Stimulated activated CD4-positive, alpha-beta T cell treated with anti-CD3 and anti-CD28 coated beads, Interleukin-1b, Interleukin-23, amount 100 ng/mL, for 24 hours (primary cell): ENCODE results near the gene NDUFAF2.
"Not testable (repeated sequence)": the region's sequence is repeated elsewhere in the genome, so short reads cannot be mapped to it uniquely, and the experiment has no call there.

Experiments
- DNase-seq, 4 experiments: peaks; one replicate each; pipeline ENCODE4 v3.0.0-alpha.2; 2020; ENCODE audit warnings: low read depth in 4 of 4, low spot score in 1 of 4

The NDUFAF2 gene

GRCh38 chr5:61168951-61169350 lies 223.9 kb downstream of the NDUFAF2 start:
- no peak for DNase-seq

DNA sequence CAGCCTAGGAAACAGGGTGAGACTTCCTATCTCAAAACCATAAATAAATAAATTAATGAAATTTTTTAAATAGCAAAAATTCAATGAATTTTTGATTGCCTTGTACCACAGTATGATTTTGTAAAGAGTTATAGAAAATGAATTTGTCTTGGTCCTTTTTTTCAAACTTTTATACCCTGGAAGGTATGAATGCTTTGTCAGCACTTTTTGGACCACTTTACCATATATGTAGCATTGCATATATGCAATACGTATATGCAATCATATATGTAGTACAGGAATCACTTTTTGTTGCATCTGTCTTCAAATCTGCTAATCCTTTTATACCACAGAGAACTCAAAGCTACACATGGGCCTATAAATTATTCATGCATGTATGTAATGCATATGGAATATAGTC lies 226.5 kb downstream of the NDUFAF2 start:
- DNase-seq = no peak

- DNase-seq = no peak
These were observed 231.6 kb downstream of the NDUFAF2 start for GRCh38 chr5:61176631-61177030.

- no peak for DNase-seq
These were observed 232.1 kb downstream of the NDUFAF2 start for GRCh38 chr5:61177070-61177469.

- DNase-seq = no peak
These were observed 232.7 kb downstream of the NDUFAF2 start for GRCh38 chr5:61177716-61178115.

- no peak for DNase-seq
These were observed 233.7 kb downstream of the NDUFAF2 start for GRCh38 chr5:61178702-61179101.

DNA sequence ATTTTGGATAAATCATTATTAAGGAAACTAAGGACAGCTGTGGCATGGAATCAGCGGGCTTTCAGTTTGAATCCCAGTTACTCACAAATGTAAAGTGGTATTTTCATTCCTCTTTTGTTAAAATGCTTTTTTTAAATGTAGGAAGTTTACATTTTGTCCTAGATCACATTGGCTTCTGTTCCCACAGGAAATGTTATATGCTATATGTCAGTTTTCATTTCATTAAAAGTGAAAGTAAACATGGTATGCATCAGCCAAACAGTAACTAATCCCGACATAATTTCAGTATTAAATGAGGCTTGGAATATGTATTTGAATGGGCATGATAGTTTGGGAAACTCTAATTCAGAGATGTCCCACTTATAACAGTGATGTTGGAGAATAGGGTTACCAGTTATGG lies 235.9 kb downstream of the NDUFAF2 start:
- DNase-seq = no peak

DNA sequence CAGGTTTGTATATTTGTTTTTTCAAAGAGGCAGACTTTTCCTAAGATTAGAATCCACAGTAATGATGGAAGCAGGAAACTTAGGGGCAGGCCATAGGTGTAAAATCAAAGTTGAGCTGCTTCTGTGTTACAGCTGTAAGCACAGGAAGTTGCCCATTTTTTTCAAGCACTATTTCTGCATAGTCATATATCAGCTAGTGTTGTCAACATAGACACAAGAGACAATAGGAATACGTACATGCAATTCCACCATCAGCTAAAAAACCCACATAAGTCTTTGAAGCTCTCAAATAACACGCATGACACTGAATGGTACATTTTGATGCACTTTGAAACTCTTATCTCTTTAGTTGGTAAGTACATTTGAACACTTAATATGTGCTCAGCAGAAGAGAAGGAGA lies 237.4 kb downstream of the NDUFAF2 start:
- no peak for DNase-seq

GRCh38 chr5:61183538-61183937 lies 238.5 kb downstream of the NDUFAF2 start:
- no peak for DNase-seq

- DNase-seq = no peak
These were observed 239.7 kb downstream of the NDUFAF2 start for GRCh38 chr5:61184708-61185107.

GRCh38 chr5:61186634-61187033 lies 241.6 kb downstream of the NDUFAF2 start:
- no peak for DNase-seq

DNA sequence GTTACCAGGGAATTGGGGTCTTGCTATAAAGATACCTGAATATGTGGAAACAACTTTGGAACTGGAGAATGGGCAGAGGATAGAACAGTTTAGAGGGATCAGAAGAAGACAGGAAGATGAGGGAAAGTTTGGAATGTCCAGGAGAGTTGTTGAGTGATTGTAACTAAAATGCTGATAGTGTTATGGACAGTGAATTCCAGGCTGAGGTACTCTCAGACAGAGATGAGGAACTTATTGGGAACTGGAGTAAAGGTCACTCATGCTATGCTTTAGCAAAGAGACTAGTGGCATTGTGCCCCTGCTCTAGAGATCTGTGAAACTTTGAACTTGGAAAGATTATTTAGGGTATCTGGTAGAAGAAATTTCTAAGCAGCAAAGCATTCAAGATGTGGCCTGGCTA lies 242.3 kb downstream of the NDUFAF2 start:
- DNase-seq = not testable (repeated sequence)

DNA sequence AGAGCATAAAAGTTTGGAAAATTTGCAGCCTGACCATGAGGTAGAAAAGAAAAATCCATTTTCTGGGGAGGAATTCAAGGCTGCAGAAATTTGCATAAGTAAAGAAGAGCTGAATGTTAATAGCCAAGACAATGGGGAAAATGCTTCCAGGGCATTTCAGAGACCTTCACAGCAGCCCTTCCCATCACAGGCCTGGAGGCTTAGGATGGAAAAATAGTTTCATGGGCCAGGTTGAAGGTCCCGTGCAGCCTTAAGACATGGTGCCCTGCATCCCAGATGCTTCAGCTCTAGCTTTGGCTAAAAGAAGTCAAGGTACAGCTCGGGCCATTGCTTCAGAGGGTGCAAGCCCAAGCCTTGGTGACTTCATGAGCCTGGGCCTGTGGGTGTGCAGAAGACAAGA lies 242.8 kb downstream of the NDUFAF2 start:
- DNase-seq = not testable (repeated sequence)

- DNase-seq = no peak
These were observed 253.6 kb downstream of the NDUFAF2 start for GRCh38 chr5:61198606-61199005.

GRCh38 chr5:61200582-61201155 lies 255.7 kb downstream of the NDUFAF2 start:
- no peak for DNase-seq

GRCh38 chr5:61202213-61202612 lies 257.2 kb downstream of the NDUFAF2 start:
- no peak for DNase-seq
